NOMO-1 (cell line): ENCODE measurements around the gene CYTH3.
A peak's percentile ranks its signal among the peaks of the same experiment; 100 is the strongest.
"Not testable (repeated sequence)": the region's sequence is repeated elsewhere in the genome, so short reads cannot be mapped to it uniquely, and the experiment has no call there.

Experiments
- DNase-seq, 2 experiments: peaks; one replicate each; lab custom pipeline; 2025; ENCODE audit not compliant: unreplicated experiment in 2 of 2; lab: John Stamatoyannopoulos, UW

The CYTH3 gene

GRCh38 chr7:6154542-6155404 is 117.7 kb downstream of the CYTH3 start:
- no peak for DNase-seq

GRCh38 chr7:6153646-6154541 is 118.5 kb downstream of the CYTH3 start:
- DNase-seq: no peak

GRCh38 chr7:6151994-6152735 is 120.3 kb downstream of the CYTH3 start:
- DNase-seq: no peak

GRCh38 chr7:6151527-6151926 is 120.9 kb downstream of the CYTH3 start:
- DNase-seq: not testable (repeated sequence)

GRCh38 chr7:6149996-6150395 is 122.4 kb downstream of the CYTH3 start:
- no peak for DNase-seq

- DNase-seq: no peak
These were observed 123.6 kb downstream of the CYTH3 start for GRCh38 chr7:6148724-6149360.

GRCh38 chr7:6147627-6148026 is 124.8 kb downstream of the CYTH3 start:
- DNase-seq: no peak

- DNase-seq: no peak
These were observed 125.8 kb downstream of the CYTH3 start for GRCh38 chr7:6146666-6147065.

- no peak for DNase-seq
These were observed 128.4 kb downstream of the CYTH3 start for GRCh38 chr7:6143997-6144396.

- no peak for DNase-seq
These were observed 129.5 kb downstream of the CYTH3 start for GRCh38 chr7:6142871-6143380.

GRCh38 chr7:6139189-6139996 is 133.0 kb downstream of the CYTH3 start:
- peak; percentile 70 to 82 for DNase-seq

- no peak for DNase-seq
These were observed 135.9 kb downstream of the CYTH3 start for GRCh38 chr7:6136475-6136874.

GRCh38 chr7:6133249-6133648 is 139.2 kb downstream of the CYTH3 start:
- no peak for DNase-seq

- DNase-seq: no peak
These were observed 142.3 kb downstream of the CYTH3 start for GRCh38 chr7:6130007-6130587.

GRCh38 chr7:6128205-6128604 is 144.2 kb downstream of the CYTH3 start:
- no peak for DNase-seq

GRCh38 chr7:6127110-6127490 is 145.3 kb downstream of the CYTH3 start:
- no peak for DNase-seq

GRCh38 chr7:6123843-6124242 is 148.6 kb downstream of the CYTH3 start:
- DNase-seq: no peak

GRCh38 chr7:6121141-6121540 is 151.3 kb downstream of the CYTH3 start:
- no peak for DNase-seq

GRCh38 chr7:6117533-6117932 is 154.9 kb downstream of the CYTH3 start:
- DNase-seq: no peak
